ENCODE data around the gene RPP25.
"Not testable (repeated sequence)": the region's sequence is repeated elsewhere in the genome, so short reads cannot be mapped to it uniquely, and the experiment has no call there.

Gene RPP25

DNA sequence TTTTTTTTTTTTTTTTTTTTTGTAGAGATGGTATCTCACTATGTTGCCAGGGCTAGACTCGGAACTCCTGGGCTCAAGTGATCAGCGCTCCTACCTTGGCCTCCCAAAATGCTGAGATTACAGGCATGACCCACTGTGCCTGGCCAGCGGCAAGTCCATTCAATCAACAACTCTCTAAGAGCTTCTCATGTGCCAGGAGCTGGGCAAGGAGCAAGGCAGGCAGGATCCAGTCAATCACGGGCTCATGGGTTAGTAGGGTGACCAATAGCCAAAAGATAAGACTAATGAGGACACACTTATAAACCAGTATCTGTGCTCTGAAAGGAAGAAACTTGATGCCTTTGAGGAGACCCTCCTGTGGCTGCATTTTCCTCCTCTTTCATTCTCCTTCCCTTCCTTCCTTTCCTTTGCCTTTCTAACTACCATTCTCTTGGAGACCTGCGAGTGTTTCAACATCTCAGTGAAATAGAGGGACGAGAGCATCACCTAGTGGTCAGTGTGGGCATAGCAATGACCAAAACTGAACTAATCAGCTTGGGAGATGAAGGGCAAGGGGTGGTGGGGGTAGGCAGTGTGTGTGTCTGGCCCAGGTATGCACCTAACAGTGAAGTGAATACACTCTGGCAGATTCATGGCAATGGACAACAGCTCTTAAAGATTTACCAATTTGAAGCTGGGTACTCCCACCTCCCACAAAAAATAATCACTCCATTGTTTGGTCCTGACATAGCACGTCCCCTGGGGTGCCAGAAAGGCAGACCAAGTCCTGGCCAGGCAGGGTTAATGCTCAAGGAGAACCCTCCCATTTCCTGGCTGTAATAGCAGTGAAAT lies 6.3 kb downstream of the RPP25 start:
- Histone ChIP-seq H3K27me3 (ENCODE audit: insufficient read depth, insufficient read length) (peaks cover 3% of the 10 kb centered on the region), H3K4me3 (ENCODE audit: insufficient read length, low read depth) (no peak overlapping the region), H3K36me3 (ENCODE audit: insufficient read depth, insufficient read length, low read length) (no peaks in the 10 kb centered on the region), H3K4me1 (ENCODE audit: insufficient read depth, insufficient read length) (peaks cover 18% of the 10 kb centered on the region), H3K9ac (ENCODE audit: insufficient read length, low read depth) (no peak overlapping the region), H3K9me3 (ENCODE audit: insufficient read depth, low read length) (no peaks in the 10 kb centered on the region)
- DNase-seq (ENCODE audit: low read depth, low spot score): peak; percentile 84
- TF ChIP-seq SUZ12 (IDR thresholded peaks at IDR 0.05; ENCODE audit: extremely low read depth, insufficient read depth, insufficient read length) (no peak), YY1 (IDR thresholded peaks at IDR 0.05; ENCODE audit: insufficient read depth, insufficient read length) (no peak), ZNF274 (IDR thresholded peaks at IDR 0.05; ENCODE audit: low read depth, low read length) (no peak)

- H3K9ac ChIP-seq (ENCODE audit: insufficient read length, low read depth): peak within 1 kb of the TSS; percentile 96
- H3K36me3 ChIP-seq (ENCODE audit: insufficient read depth, insufficient read length, low read length): peaks cover 9% of the 10 kb centered on the region
- TF ChIP-seq YY1 (IDR thresholded peaks at IDR 0.05; ENCODE audit: insufficient read depth, insufficient read length) (no peak), ZNF274 (IDR thresholded peaks at IDR 0.05; ENCODE audit: low read depth, low read length) (no peak), SUZ12 (IDR thresholded peaks at IDR 0.05; ENCODE audit: extremely low read depth, insufficient read depth, insufficient read length) (no peak)
- peak; percentile 93 for DNase-seq (ENCODE audit: low read depth, low spot score)
- H3K9me3 ChIP-seq (ENCODE audit: insufficient read depth, low read length): no peaks in the 10 kb centered on the region
- no peaks in the 10 kb centered on the region for H3K27me3 ChIP-seq (ENCODE audit: insufficient read depth, insufficient read length)
- H3K4me3 ChIP-seq (ENCODE audit: insufficient read length, low read depth): peak within 1 kb of the TSS; percentile 93
- H3K4me1 ChIP-seq (ENCODE audit: insufficient read depth, insufficient read length): no peaks in the 10 kb centered on the region
These were observed 18.8 kb downstream of the RPP25 start, which contains the start of gene COX5A for GRCh38 chr15:74937590-74938371. COX5A (minus strand) TSS chr15:74938073; CDS start chr15:74938014, 59 bp downstream.

GRCh38 chr15:74937272-74937589 lies 19.3 kb downstream of the RPP25 start:
- Histone ChIP-seq H3K9ac (ENCODE audit: insufficient read length, low read depth) (peak overlapping the region; percentile 96), H3K9me3 (ENCODE audit: insufficient read depth, low read length) (no peaks in the 10 kb centered on the region), H3K27me3 (ENCODE audit: insufficient read depth, insufficient read length) (no peaks in the 10 kb centered on the region), H3K4me3 (ENCODE audit: insufficient read length, low read depth) (peak overlapping the region; percentile 93), H3K4me1 (ENCODE audit: insufficient read depth, insufficient read length) (no peaks in the 10 kb centered on the region), H3K36me3 (ENCODE audit: insufficient read depth, insufficient read length, low read length) (peaks cover 9% of the 10 kb centered on the region)
- no peak for DNase-seq (ENCODE audit: low read depth, low spot score)
- TF ChIP-seq ZNF274 (IDR thresholded peaks at IDR 0.05; ENCODE audit: low read depth, low read length) (no peak), SUZ12 (IDR thresholded peaks at IDR 0.05; ENCODE audit: extremely low read depth, insufficient read depth, insufficient read length) (no peak), YY1 (IDR thresholded peaks at IDR 0.05; ENCODE audit: insufficient read depth, insufficient read length) (no peak)

DNA sequence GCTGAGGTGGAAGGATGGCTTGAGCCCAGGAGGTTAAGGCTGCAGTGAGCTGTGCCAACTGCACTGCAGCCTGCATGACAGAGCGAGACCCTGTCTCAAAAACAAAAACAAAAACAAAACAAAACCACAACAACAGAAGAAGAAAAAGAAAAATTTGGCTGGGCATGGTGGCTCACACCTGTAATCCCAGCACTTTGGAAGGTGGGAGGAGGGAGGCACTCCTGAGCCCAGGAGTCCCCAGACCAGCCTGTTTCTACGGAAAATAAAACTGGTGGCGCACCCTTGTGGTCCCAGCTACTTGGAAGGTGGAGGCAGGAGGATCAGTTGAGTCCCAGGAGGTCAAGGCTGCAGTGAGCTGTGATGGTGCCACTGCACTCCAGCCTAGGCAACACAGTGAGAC lies 21.4 kb downstream of the RPP25 start:
- peak; percentile 44 for DNase-seq (ENCODE audit: low read depth, low spot score)
- H3K4me3 ChIP-seq (ENCODE audit: insufficient read length, low read depth); H3K4me1 ChIP-seq (ENCODE audit: insufficient read depth, insufficient read length); H3K9ac ChIP-seq (ENCODE audit: insufficient read length, low read depth); H3K9me3 ChIP-seq (ENCODE audit: insufficient read depth, low read length); H3K27me3 ChIP-seq (ENCODE audit: insufficient read depth, insufficient read length): not testable (repeated sequence)
- peaks cover 23% of the 10 kb centered on the region for H3K36me3 ChIP-seq (ENCODE audit: insufficient read depth, insufficient read length, low read length)

DNA sequence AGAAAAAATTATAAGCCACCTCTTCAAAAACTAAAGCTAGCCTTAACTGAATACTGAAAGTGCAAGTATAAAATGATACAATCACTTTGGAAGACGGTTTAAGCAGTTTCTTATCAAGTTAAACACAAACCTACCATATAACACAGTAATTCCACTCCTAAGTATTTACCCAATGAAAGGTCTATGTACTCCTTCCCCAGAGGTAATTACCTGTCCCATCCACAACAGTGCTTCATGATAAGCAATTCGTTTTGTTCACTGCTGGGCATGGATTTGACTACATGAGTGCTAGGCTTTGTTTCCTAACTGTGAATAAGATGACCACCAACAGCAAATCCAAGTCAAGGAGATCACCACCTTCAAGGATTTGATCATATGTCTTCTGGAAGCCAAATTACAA lies 23.0 kb downstream of the RPP25 start:
- H3K9ac ChIP-seq (ENCODE audit: insufficient read length, low read depth): no peak overlapping the region
- no peaks in the 10 kb centered on the region for H3K4me1 ChIP-seq (ENCODE audit: insufficient read depth, insufficient read length)
- DNase-seq (ENCODE audit: low read depth, low spot score): no peak

DNA sequence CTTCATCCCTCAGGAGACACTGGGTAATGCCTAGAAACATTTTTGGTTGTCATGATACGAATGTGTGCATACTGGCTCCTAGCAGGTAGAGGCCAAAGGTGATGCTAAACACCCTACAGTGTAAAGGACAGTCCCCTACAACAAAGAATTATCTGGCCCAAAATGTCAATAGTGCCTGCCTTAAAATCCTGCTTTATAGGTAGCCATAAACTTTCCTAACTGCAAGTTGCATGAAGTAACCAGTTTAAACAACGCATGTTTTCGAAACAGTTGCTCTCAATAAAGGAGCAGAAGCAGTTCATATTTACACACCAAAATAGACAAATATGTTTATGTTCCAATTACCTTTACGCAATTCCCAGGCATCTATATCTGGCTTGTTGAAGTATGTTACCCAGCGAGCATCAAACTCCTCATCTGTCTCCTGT lies 27.8 kb downstream of the RPP25 start:
- no peak for TF ChIP-seq YY1 (IDR thresholded peaks at IDR 0.05; ENCODE audit: insufficient read depth, insufficient read length)
- TF ChIP-seq ZNF274 (IDR thresholded peaks at IDR 0.05; ENCODE audit: low read depth, low read length): no peak
- no peak for TF ChIP-seq SUZ12 (IDR thresholded peaks at IDR 0.05; ENCODE audit: extremely low read depth, insufficient read depth, insufficient read length)
- no peaks in the 10 kb centered on the region for H3K9me3 ChIP-seq (ENCODE audit: insufficient read depth, low read length)
- peaks cover 68% of the 10 kb centered on the region for H3K36me3 ChIP-seq (ENCODE audit: insufficient read depth, insufficient read length, low read length)
- H3K27me3 ChIP-seq (ENCODE audit: insufficient read depth, insufficient read length): no peaks in the 10 kb centered on the region
- H3K9ac ChIP-seq (ENCODE audit: insufficient read length, low read depth): no peak overlapping the region
- no peak for DNase-seq (ENCODE audit: low read depth, low spot score)
- no peak overlapping the region for H3K4me3 ChIP-seq (ENCODE audit: insufficient read length, low read depth)
- no peaks in the 10 kb centered on the region for H3K4me1 ChIP-seq (ENCODE audit: insufficient read depth, insufficient read length)

More for the DNA sequence above, 23.0 kb downstream of the RPP25 start:
- no peak overlapping the region for H3K4me3 ChIP-seq (ENCODE audit: insufficient read length, low read depth)
- H3K36me3 ChIP-seq (ENCODE audit: insufficient read depth, insufficient read length, low read length): peaks cover 37% of the 10 kb centered on the region
- no peaks in the 10 kb centered on the region for H3K9me3 ChIP-seq (ENCODE audit: insufficient read depth, low read length)
- no peak for TF ChIP-seq ZNF274 (IDR thresholded peaks at IDR 0.05; ENCODE audit: low read depth, low read length)
- no peak for TF ChIP-seq SUZ12 (IDR thresholded peaks at IDR 0.05; ENCODE audit: extremely low read depth, insufficient read depth, insufficient read length)
- no peak for TF ChIP-seq YY1 (IDR thresholded peaks at IDR 0.05; ENCODE audit: insufficient read depth, insufficient read length)
- no peaks in the 10 kb centered on the region for H3K27me3 ChIP-seq (ENCODE audit: insufficient read depth, insufficient read length)

DNA sequence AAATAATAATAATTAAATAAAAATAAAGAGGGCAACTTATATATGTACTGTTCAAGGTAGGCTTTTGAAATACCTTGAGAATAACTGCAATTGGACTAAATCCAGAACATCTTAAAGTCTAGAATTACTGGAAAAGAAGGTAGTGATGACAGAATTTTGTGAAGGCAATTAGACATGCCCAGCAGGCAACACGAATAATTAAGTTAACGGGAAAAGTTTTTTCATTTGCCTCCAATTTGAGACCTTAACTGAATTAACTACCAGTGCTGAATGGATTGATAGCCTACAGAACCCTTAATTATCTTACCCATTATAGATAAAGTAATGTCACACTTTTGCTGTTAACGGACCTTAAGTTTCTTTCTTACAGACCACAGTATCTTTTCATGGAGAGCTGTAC lies 32.0 kb downstream of the RPP25 start:
- Histone ChIP-seq H3K9me3 (ENCODE audit: insufficient read depth, low read length) (no peaks in the 10 kb centered on the region), H3K27me3 (ENCODE audit: insufficient read depth, insufficient read length) (no peaks in the 10 kb centered on the region), H3K9ac (ENCODE audit: insufficient read length, low read depth) (no peak overlapping the region), H3K4me3 (ENCODE audit: insufficient read length, low read depth) (no peak overlapping the region), H3K36me3 (ENCODE audit: insufficient read depth, insufficient read length, low read length) (peaks cover 79% of the 10 kb centered on the region), H3K4me1 (ENCODE audit: insufficient read depth, insufficient read length) (no peaks in the 10 kb centered on the region)
- DNase-seq (ENCODE audit: low read depth, low spot score): no peak
- TF ChIP-seq ZNF274 (IDR thresholded peaks at IDR 0.05; ENCODE audit: low read depth, low read length) (no peak), SUZ12 (IDR thresholded peaks at IDR 0.05; ENCODE audit: extremely low read depth, insufficient read depth, insufficient read length) (no peak), YY1 (IDR thresholded peaks at IDR 0.05; ENCODE audit: insufficient read depth, insufficient read length) (no peak)
